Spleen (tissue), 11 donors: ENCODE data around the gene CD207. TPM values are rescaled to one million over a fixed set of nuclear protein-coding genes. Genes with fewer than 3 reads are reported as not detected.

Experiments used
- DNase-seq: peaks from one replicate; pipeline ENCODE4 v3.0.0-alpha.2; 2020
- H3K27ac ChIP-seq, 8 donors: fragments of 200-600 bp; sonication (generic) in 7 of 8; 1 replicate in 4 of 8; 2 replicates in 4 of 8; pipeline versions ENCODE4 v1.5.0 to v1.8.0; 2016 to 2021; ENCODE audit warnings: inconsistent platforms in 4 of 8, mild to moderate bottlenecking in 4 of 8, moderate library complexity in 1 of 8
- H3K27me3 ChIP-seq, 7 donors: fragments of 200-600 bp; sonication (generic) in 6 of 7; replicated peaks in 1 of 7; 1 replicate in 4 of 7; 2 replicates in 3 of 7; pipeline versions ENCODE4 v1.5.0 to v1.8.0; 2016 to 2021; ENCODE audit warnings: inconsistent platforms in 3 of 7, mild to moderate bottlenecking in 1 of 7
- H3K36me3 ChIP-seq, 6 donors: fragments of 200-600 bp; sonication (generic) in 5 of 6; 1 replicate in 4 of 6; 2 replicates in 2 of 6; pipeline versions ENCODE4 v1.5.0 to v1.8.0; 2016 to 2021; ENCODE audit warnings: inconsistent platforms in 2 of 6
- H3K4me1 ChIP-seq, 6 donors: fragments of 200-600 bp; sonication (generic) in 5 of 6; 1 replicate in 3 of 6; 2 replicates in 3 of 6; pipeline versions ENCODE4 v1.5.0 to v1.8.0; 2016 to 2021; ENCODE audit warnings: inconsistent platforms in 3 of 6
- H3K4me3 ChIP-seq, 8 donors: fragments of 200-600 bp; sonication (generic) in 7 of 8; 1 replicate in 4 of 8; 2 replicates in 4 of 8; pipeline versions ENCODE4 v1.5.0 to v1.8.0; 2016 to 2021; ENCODE audit warnings: inconsistent platforms in 4 of 8, mild to moderate bottlenecking in 4 of 8, moderate library complexity in 2 of 8
- H3K9me3 ChIP-seq, 8 donors: fragments of 200-600 bp; sonication (generic) in 7 of 8; 1 replicate in 4 of 8; 2 replicates in 4 of 8; pipeline versions ENCODE4 v1.5.0 to v1.8.0; 2016 to 2021; ENCODE audit warnings: inconsistent platforms in 4 of 8
- CTCF ChIP-seq, 11 experiments: fragments of 200-600 bp in 7 of 11; fragments of 450-650 bp in 4 of 11; sonication (generic) in 4 of 11; IDR thresholded peaks in 8 of 11; conservative IDR thresholded peaks in 3 of 11; 1 replicate in 7 of 11; 2 replicates in 4 of 11; pipeline versions ENCODE4 v1.4.0 to v1.8.0; 2016 to 2021; ENCODE audit warnings: antibody characterized with exemption in 11 of 11, inconsistent platforms in 4 of 11, mild to moderate bottlenecking in 1 of 11
- POLR2A ChIP-seq, 3 donors: fragments of 450-650 bp; IDR thresholded peaks; one replicate each; pipeline ENCODE4 v1.5.1; 2017; ENCODE audit warnings: antibody characterized with exemption in 3 of 3, mild to moderate bottlenecking in 1 of 3
- POLR2AphosphoS5 ChIP-seq, 3 donors: sonication (generic); formaldehyde crosslinking; IDR thresholded peaks; one replicate each; pipeline ENCODE4 v1.5.1; 2017; ENCODE audit warnings: antibody characterized with exemption in 3 of 3
- WGBS, 5 donors: extraction: QIAGEN DNeasy Blood & Tissue Kit in 3 of 5; methylation state at CpG; one replicate each; pipeline versions ENCODE4 v1.1.5 to v1.1.7; 2013 to 2018; 5-methylcytosine and 5-hydroxymethylcytosine counted together
- intact Hi-C: fragments of 100-400 bp; cut with DNase I; formaldehyde crosslinking; loops from one replicate; pipeline ENCODE4 v1.15.0; 2023; ENCODE audit warnings: low total_unique reads
- polyA plus RNA-seq, 3 donors: library from polyadenylated mRNA; stranded (reverse); fragments of 200-250 nt; gene quantifications; one replicate each; pipeline ENCODE4 v1.2.1, GENCODE V29; 2013
- total RNA-seq, 7 donors: library from RNA; depleted of rRNA in 3 of 7; stranded (reverse); fragments of >200 nt in 3 of 7; fragmentation: NEBNext Ultra II Directional in 4 of 7; extraction: Animal tissue kit (Norgen Biotek cat#: 25700) in 4 of 7; gene quantifications; one replicate each; pipeline versions ENCODE4 v1.1.0 to v1.2.1, GENCODE V29; 2016 to 2021
- donor health status: healthy with polysubstance abuse.
- donor health status: DM: no; HTN: no; CAD: no; lungs with moderate emphysema.
- donor health status: DM: no; HTN: no; CAD: no.
- donor health status: Bipolar disorder and iron deficiency.
- donor health status: healthy.
- donor health status: DM: no; HTN: no; CAD: no.
- donor health status: DM: yes; HTN: yes; CAD: no.

CD207 gene
- total and polyA plus RNA-seq, 10 donors = 0.05 to 0.76 (median 0.36) TPM; not detected in 6

GRCh38 chr2:70829916-70830315, 5.7 kb downstream of the CD207 start:
- Histone ChIP-seq H3K4me1 (peaks cover 0 to 33% (median 10%) of the 10 kb centered on the region in 6 donors), H3K27me3 (peaks cover 0 to 5% (median 0%) of the 10 kb centered on the region in 7 donors), H3K27ac (no peak overlapping the region), H3K4me3 (no peak overlapping the region), H3K9me3 (no peaks in the 10 kb centered on the region), H3K36me3 (no peaks in the 10 kb centered on the region)
- intact Hi-C loops = no loop called here
- 67 to 82% (median 71%) methylated on average over 1 of the region's 1 CpG for WGBS, 5 donors
- TF ChIP-seq CTCF (IDR thresholded peaks at IDR 0.05 in 8 of 11, conservative IDR thresholded peaks at IDR 0.05 in 3 of 11) (no peak), POLR2A (IDR thresholded peaks at IDR 0.05) (no peak)
- no peak for DNase-seq

GRCh38 chr2:70828914-70829824, 6.4 kb downstream of the CD207 start:
- DNase-seq = no peak
- Histone ChIP-seq H3K27me3 (peaks cover 0 to 5% (median 0%) of the 10 kb centered on the region in 7 donors), H3K36me3 (no peaks in the 10 kb centered on the region), H3K27ac (no peak overlapping the region), H3K9me3 (no peaks in the 10 kb centered on the region), H3K4me1 (peaks cover 0 to 33% (median 10%) of the 10 kb centered on the region in 6 donors), H3K4me3 (no peak overlapping the region)
- WGBS, 5 donors = 49 to 64% (median 53%) methylated on average over 6 of the region's 6 CpGs
- no peak for TF ChIP-seq POLR2AphosphoS5 (IDR thresholded peaks at IDR 0.05)
- no peak for TF ChIP-seq CTCF (IDR thresholded peaks at IDR 0.05 in 8 of 11, conservative IDR thresholded peaks at IDR 0.05 in 3 of 11)
- TF ChIP-seq POLR2A (IDR thresholded peaks at IDR 0.05) = no peak
- intact Hi-C loops = no loop called here

GRCh38 chr2:70828115-70828514, 7.5 kb downstream of the CD207 start:
- H3K27me3 ChIP-seq = peaks cover 0 to 5% (median 0%) of the 10 kb centered on the region in 7 donors
- H3K4me3 ChIP-seq = no peak overlapping the region
- WGBS, 5 donors = 56 to 78% (median 72%) methylated on average over 5 of the region's 5 CpGs
- H3K4me1 ChIP-seq = peaks cover 0 to 33% (median 10%) of the 10 kb centered on the region in 6 donors
- H3K9me3 ChIP-seq = no peaks in the 10 kb centered on the region
- H3K27ac ChIP-seq = peak overlapping the region in 1 of 8 donors; percentile 28
- TF ChIP-seq CTCF (IDR thresholded peaks at IDR 0.05 in 8 of 11, conservative IDR thresholded peaks at IDR 0.05 in 3 of 11) (no peak), POLR2AphosphoS5 (IDR thresholded peaks at IDR 0.05) (no peak), POLR2A (IDR thresholded peaks at IDR 0.05) (no peak)
- no peaks in the 10 kb centered on the region for H3K36me3 ChIP-seq
- no peak for DNase-seq
- intact Hi-C loops = no loop called here

- intact Hi-C loops = no loop called here
- no peaks in the 10 kb centered on the region for H3K9me3 ChIP-seq
- no peaks in the 10 kb centered on the region for H3K36me3 ChIP-seq
- H3K27me3 ChIP-seq = peaks cover 0 to 5% (median 0%) of the 10 kb centered on the region in 7 donors
- peaks cover 0 to 33% (median 10%) of the 10 kb centered on the region in 6 donors for H3K4me1 ChIP-seq
- DNase-seq = no peak
- TF ChIP-seq POLR2AphosphoS5 (IDR thresholded peaks at IDR 0.05) (no peak), CTCF (IDR thresholded peaks at IDR 0.05 in 8 of 11, conservative IDR thresholded peaks at IDR 0.05 in 3 of 11) (no peak), POLR2A (IDR thresholded peaks at IDR 0.05) (no peak)
- 60 to 65% (median 65%) methylated on average over 5 of the region's 5 CpGs for WGBS, 5 donors
- H3K4me3 ChIP-seq = no peak overlapping the region
- peak overlapping the region in 3 of 8 donors; percentile 13 to 56 (median 20) for H3K27ac ChIP-seq
Measured at GRCh38 chr2:70827388-70827787, 8.2 kb downstream of the CD207 start.
